LNCaP clone FGC (cell line): ENCODE data around the gene IER3IP1.

Experiments
- DNase-seq: peaks from one replicate; pipeline ENCODE4 v3.0.0-alpha.2; 2011; ENCODE audit warnings: low read depth
- H3K4me3 ChIP-seq: 2 replicates; pipeline ENCODE4 v1.5.1; 2011; ENCODE audit warnings: mild to moderate bottlenecking, low read depth, low read length, control low read depth
- TF ChIP-seq, protein P1 (sequence below): IDR thresholded peaks from 2 replicates; pipeline ENCODE4 v1.5.1; 2012; ENCODE audit warnings: mild to moderate bottlenecking; ENCODE audit not compliant: control insufficient read depth, insufficient read depth; ENCODE audit errors: extremely low read depth

IER3IP1 gene

DNA sequence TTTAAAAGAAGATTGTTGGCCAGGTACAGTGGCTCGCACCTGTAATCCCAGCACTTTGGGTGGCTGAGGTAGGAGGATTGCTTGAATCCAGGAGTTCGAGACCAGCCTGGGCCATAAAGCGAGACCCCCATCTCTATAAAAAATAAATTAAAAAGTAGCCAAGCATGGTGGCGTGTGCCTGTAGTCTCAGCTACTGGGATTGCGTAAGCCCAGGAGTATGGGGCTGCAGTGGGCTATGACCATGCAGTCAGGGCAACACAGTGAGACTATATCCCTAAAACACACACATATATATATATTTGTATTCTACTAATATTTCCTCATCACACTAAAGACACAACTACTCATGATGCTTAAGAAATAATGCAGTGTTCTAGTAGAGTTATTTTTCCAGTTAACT, 33.0 kb downstream of the IER3IP1 start:
- TF ChIP-seq, protein P1, sequence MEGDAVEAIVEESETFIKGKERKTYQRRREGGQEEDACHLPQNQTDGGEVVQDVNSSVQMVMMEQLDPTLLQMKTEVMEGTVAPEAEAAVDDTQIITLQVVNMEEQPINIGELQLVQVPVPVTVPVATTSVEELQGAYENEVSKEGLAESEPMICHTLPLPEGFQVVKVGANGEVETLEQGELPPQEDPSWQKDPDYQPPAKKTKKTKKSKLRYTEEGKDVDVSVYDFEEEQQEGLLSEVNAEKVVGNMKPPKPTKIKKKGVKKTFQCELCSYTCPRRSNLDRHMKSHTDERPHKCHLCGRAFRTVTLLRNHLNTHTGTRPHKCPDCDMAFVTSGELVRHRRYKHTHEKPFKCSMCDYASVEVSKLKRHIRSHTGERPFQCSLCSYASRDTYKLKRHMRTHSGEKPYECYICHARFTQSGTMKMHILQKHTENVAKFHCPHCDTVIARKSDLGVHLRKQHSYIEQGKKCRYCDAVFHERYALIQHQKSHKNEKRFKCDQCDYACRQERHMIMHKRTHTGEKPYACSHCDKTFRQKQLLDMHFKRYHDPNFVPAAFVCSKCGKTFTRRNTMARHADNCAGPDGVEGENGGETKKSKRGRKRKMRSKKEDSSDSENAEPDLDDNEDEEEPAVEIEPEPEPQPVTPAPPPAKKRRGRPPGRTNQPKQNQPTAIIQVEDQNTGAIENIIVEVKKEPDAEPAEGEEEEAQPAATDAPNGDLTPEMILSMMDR, result no peak
- no peak for DNase-seq
- H3K4me3 ChIP-seq, result no peak overlapping the region

DNA sequence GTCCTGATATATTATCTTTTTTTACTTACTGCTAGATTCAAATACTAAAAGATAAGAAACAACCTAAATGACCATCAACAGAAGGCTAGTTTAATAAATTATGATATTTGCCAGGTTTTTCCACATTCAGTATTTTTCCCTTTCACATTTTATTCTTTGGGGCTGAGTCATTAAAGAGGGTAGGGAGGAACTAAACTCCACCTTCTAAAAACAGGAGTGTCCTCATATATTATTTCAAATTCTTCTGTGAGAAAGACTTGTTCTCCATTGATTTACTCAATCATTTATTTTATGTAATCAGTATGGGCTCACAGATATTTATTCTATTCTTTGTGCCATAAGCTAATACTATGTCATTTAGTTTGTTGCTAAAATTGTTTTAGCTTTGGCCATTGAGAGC, 34.9 kb downstream of the IER3IP1 start:
- no peak for DNase-seq
- no peak overlapping the region for H3K4me3 ChIP-seq
- TF ChIP-seq, protein P1, result no peak

DNA sequence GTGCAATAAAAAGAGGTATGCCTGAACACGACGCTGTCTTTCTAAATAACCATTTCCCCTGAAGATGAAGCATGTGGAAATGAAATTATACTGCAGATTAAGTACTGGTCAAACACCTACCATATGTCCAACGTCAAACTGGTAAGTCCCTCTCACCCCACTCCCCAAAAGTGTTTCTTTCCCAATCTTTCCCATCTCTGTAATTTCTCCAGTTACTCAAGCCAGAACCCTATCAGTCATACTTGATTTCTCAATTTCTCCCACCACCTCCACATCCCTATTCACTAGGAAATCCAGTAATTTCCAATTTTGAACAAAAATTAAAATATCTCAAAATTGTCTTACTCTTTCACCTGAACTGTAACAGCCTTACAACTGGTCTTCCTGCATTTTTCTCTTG, 55.0 kb downstream of the IER3IP1 start:
- TF ChIP-seq, protein P1, result no peak
- no peak for DNase-seq
- no peak overlapping the region for H3K4me3 ChIP-seq

DNA sequence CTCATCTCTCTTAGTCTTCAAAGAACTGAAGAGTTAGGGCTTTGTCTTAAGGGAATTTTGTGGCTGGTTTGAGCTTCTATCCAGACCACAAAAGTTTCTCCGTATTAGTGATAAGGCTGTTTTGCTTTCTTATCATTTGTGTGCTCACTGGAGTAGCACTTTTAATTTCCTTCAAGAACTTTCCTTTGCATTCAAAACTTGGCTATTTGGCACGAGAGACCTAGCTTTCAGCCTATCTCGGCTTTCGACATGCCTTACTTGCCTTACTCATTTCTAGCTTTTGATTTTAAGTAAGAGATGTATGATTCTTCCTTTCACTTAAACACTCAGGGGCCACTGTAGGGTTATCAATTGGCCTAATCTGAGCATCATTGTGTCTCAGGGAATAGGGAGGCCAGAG, 55.7 kb downstream of the IER3IP1 start:
- H3K4me3 ChIP-seq, result no peak overlapping the region
- no peak for DNase-seq
- TF ChIP-seq, protein P1, result no peak

DNA sequence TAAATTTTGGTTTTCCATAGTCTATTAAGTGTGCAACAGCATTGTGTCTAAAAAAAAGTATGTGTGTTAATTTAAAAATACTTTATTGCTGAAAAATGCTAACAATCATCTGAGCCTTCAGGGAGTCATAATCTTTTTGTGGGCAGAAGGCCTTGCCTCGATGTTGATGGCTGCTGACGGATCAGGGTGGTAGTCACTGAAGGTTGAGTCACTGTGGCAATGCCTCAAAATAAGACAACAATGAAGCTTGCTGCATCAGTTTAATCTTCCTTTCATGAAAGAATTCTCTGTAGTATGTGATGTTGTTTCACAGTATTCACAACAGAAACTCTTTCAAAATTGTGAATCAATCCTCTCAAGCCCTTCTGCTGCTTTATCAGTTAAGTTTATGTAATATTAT, 57.2 kb downstream of the IER3IP1 start:
- H3K4me3 ChIP-seq, result no peak overlapping the region
- TF ChIP-seq, protein P1, result no peak
- no peak for DNase-seq

DNA sequence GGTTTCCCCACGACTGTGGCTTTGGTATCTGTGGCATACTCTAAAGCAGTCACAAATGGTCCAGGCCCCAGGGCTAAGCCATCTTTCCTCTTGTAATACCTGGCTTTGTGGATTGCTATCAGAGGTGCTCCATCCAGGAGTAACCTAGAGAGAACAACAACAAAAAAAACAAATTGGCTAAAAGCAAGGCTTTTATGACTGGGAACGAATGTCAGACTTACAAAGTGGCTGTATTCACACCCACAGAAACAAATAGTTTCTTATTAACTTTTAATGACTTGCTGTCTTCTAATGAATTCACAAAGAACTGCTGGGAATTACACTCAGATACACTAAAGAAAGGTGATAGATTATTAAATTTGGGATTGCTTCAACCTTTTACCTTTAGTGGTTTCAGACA, 61.0 kb downstream of the IER3IP1 start:
- H3K4me3 ChIP-seq, result no peak overlapping the region
- TF ChIP-seq, protein P1, result no peak
- no peak for DNase-seq

DNA sequence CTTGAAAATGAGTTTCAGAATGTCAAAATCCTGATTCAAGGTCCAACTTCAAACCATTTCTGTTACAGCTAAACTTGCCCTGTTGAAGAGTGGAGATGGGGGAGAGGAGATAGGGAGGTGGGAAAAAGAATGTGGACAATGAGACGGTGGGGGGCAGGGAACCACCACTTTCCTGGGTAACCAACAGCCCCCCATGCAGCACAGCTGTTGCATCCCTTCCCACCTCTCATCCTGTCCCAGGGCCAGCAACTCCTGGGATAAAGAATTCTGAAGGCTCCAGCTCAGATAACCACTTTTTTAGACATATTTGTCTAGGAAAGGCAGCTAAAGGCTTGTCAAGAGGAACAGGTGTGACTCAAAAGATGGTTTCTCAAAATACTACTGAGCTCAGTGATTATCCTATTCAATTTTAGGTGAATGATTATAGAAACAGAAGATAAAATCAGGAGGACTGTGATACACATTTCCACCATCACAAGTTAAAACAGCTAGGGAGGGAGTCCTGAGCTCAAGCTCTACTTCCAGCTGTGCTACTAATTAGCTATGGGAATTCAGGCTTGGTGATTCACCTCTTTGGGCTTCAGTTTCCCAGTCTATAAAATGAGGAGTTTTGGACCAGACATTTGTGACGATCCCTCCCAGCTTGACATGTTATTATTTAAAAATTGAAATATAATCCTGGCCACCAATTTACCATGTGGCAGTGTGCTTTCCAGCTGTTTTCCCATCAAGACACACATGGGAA, 62.2 kb downstream of the IER3IP1 start:
- DNase-seq, result no peak
- no peak overlapping the region for H3K4me3 ChIP-seq
- TF ChIP-seq, protein P1, result no peak
